Activated CD8-positive, alpha-beta memory T cell treated with anti-CD3 and anti-CD28 coated beads, Interleukin-2, amount 10 ng/mL, durations not matched to agents 7 days and 5 days (primary cell): ENCODE results near the gene HSD17B10. TPM values are rescaled to one million over a fixed set of nuclear protein-coding genes. Genes with fewer than 3 reads are reported as not detected.
"Not testable (repeated sequence)": the region's sequence is repeated elsewhere in the genome, so short reads cannot be mapped to it uniquely, and the experiment has no call there.

Experiments used
- ATAC-seq: fragments of 150-1000 bp; cut with Tn5 transposase; one replicate; pipeline ENCODE4 v1.10.0; 2021; ENCODE audit warnings: moderate library complexity
- CTCF ChIA-PET: fragments of 350-600 bp; sonication (Branson Sonifier 250); formaldehyde crosslinking; loops from one replicate; lab custom pipeline; 2021; ENCODE audit warnings: antibody characterized with exemption; lab: Charles Lee
- DNase-seq: peaks from one replicate; pipeline ENCODE4 v3.0.0-alpha.2; 2020
- H3K27ac Mint-ChIP-seq: one replicate; pipeline ENCODE4 v1.8.0; 2021; ENCODE audit warnings: mild to moderate bottlenecking, mixed read lengths
- H3K27me3 Mint-ChIP-seq: one replicate; pipeline ENCODE4 v1.8.0; 2021; ENCODE audit warnings: mixed read lengths
- H3K36me3 Mint-ChIP-seq: one replicate; pipeline ENCODE4 v1.8.0; 2021; ENCODE audit warnings: mild to moderate bottlenecking, mixed read lengths
- H3K4me1 Mint-ChIP-seq: one replicate; pipeline ENCODE4 v1.8.0; 2021; ENCODE audit warnings: mixed read lengths
- H3K4me3 Mint-ChIP-seq: one replicate; pipeline ENCODE4 v1.8.0; 2021; ENCODE audit warnings: mild to moderate bottlenecking, moderate library complexity, mixed read lengths
- H3K9me3 Mint-ChIP-seq: one replicate; pipeline ENCODE4 v1.8.0; 2022; ENCODE audit warnings: low read depth, mixed read lengths
- total RNA-seq, 2 experiments: library from RNA; stranded (reverse); gene quantifications; one replicate each; pipeline ENCODE4 v1.2.3, GENCODE V29; 2021

The HSD17B10 gene
- total RNA-seq, 2 experiments from 2014 or later, result 111 to 147 TPM

GRCh38 chrX:53422861-53423306, 11.3 kb downstream of the HSD17B10 start, which contains the start of gene RIBC1:
RIBC1 (plus strand) TSS chrX:53422873; CDS start chrX:53426277, 3,404 bp downstream.
- Mint-ChIP-seq H3K9me3 (no peaks in the 10 kb centered on the region), H3K4me3 (peak within 1 kb of the TSS; percentile 92), H3K4me1 (peaks cover 24% of the 10 kb centered on the region), H3K27me3 (no peaks in the 10 kb centered on the region), H3K27ac (peak within 1 kb of the TSS; percentile 93), H3K36me3 (peaks cover 16% of the 10 kb centered on the region)
- DNase-seq (no peak), ATAC-seq (no peak)
- CTCF ChIA-PET, result interaction anchor here (0.9 to 2.6 kb wide), 7 partner anchors 8 to 110 kb away, joined by 3 to 13 read pairs (median 6); partner anchors contain the start of gene HSD17B10

- H3K27ac Mint-ChIP-seq, result peak within 1 kb of the TSS; percentile 93
- no peaks in the 10 kb centered on the region for H3K9me3 Mint-ChIP-seq
- ATAC-seq (peak; percentile 89), DNase-seq (peak; percentile 97)
- CTCF ChIA-PET, result interaction anchor here (0.9 to 2.6 kb wide), 8 partner anchors 9 to 109 kb away, joined by 3 to 13 read pairs (median 5); partner anchors contain the start of gene HSD17B10
- H3K4me1 Mint-ChIP-seq, result peaks cover 28% of the 10 kb centered on the region
- no peaks in the 10 kb centered on the region for H3K27me3 Mint-ChIP-seq
- peaks cover 20% of the 10 kb centered on the region for H3K36me3 Mint-ChIP-seq
- peak within 1 kb of the TSS; percentile 92 for H3K4me3 Mint-ChIP-seq
Observed at GRCh38 chrX:53422086-53422860, 11.9 kb downstream of the HSD17B10 start, which contains the start of gene SMC1A. SMC1A (minus strand) TSS chrX:53422654; CDS start chrX:53422600, 54 bp downstream.

GRCh38 chrX:53421772-53422085, 12.4 kb downstream of the HSD17B10 start:
- CTCF ChIA-PET, result interaction anchor here (1.3 to 2.6 kb wide), 3 partner anchors 14 to 109 kb away, joined by 3 to 10 read pairs (median 7); no protein-coding TSS in a partner anchor
- peak overlapping the region; percentile 92 for H3K4me3 Mint-ChIP-seq
- peaks cover 20% of the 10 kb centered on the region for H3K36me3 Mint-ChIP-seq
- no peak for DNase-seq
- peak overlapping the region; percentile 93 for H3K27ac Mint-ChIP-seq
- H3K4me1 Mint-ChIP-seq, result peaks cover 28% of the 10 kb centered on the region
- ATAC-seq, result peak; percentile 18
- no peaks in the 10 kb centered on the region for H3K9me3 Mint-ChIP-seq
- H3K27me3 Mint-ChIP-seq, result no peaks in the 10 kb centered on the region

- no peaks in the 10 kb centered on the region for H3K27me3 Mint-ChIP-seq
- peak overlapping the region; percentile 93 for H3K27ac Mint-ChIP-seq
- H3K4me3 Mint-ChIP-seq, result peak overlapping the region; percentile 92
- no peaks in the 10 kb centered on the region for H3K9me3 Mint-ChIP-seq
- DNase-seq (no peak), ATAC-seq (no peak)
- peaks cover 28% of the 10 kb centered on the region for H3K4me1 Mint-ChIP-seq
- CTCF ChIA-PET, result interaction anchor here (0.9 to 2.6 kb wide), 3 partner anchors 14 to 25 kb away, joined by 3 to 7 read pairs (median 3); no protein-coding TSS in a partner anchor
- H3K36me3 Mint-ChIP-seq, result peaks cover 20% of the 10 kb centered on the region
Observed at GRCh38 chrX:53421125-53421524, 13.0 kb downstream of the HSD17B10 start.

GRCh38 chrX:53420351-53420750, 13.8 kb downstream of the HSD17B10 start:
- DNase-seq, H3K27me3 Mint-ChIP-seq, H3K9me3 Mint-ChIP-seq, ATAC-seq: not testable (repeated sequence)
- H3K4me1 Mint-ChIP-seq, result peaks cover 28% of the 10 kb centered on the region
- CTCF ChIA-PET, result interaction anchor here (0.9 kb wide), 1 partner anchor 26 kb away, joined by 3 read pairs; no protein-coding TSS in a partner anchor
- peaks cover 20% of the 10 kb centered on the region for H3K36me3 Mint-ChIP-seq
- H3K4me3 Mint-ChIP-seq, result peak overlapping the region; percentile 92
- peak overlapping the region; percentile 93 for H3K27ac Mint-ChIP-seq

- DNase-seq, result no peak
- H3K4me1 Mint-ChIP-seq, result peaks cover 1% of the 10 kb centered on the region
- H3K27ac Mint-ChIP-seq, result no peak overlapping the region
- no peaks in the 10 kb centered on the region for H3K9me3 Mint-ChIP-seq
- CTCF ChIA-PET, result interaction anchor here (0.8 to 1.1 kb wide), 3 partner anchors 12 to 95 kb away, joined by 3 read pairs; no protein-coding TSS in a partner anchor
- H3K4me3 Mint-ChIP-seq, result no peak overlapping the region
- peaks cover 31% of the 10 kb centered on the region for H3K36me3 Mint-ChIP-seq
- ATAC-seq, result no peak
- no peaks in the 10 kb centered on the region for H3K27me3 Mint-ChIP-seq
Observed at GRCh38 chrX:53412446-53412845, 21.7 kb downstream of the HSD17B10 start.

- no peaks in the 10 kb centered on the region for H3K9me3 Mint-ChIP-seq
- ATAC-seq, result no peak
- DNase-seq, result no peak
- H3K27me3 Mint-ChIP-seq, result no peaks in the 10 kb centered on the region
- H3K36me3 Mint-ChIP-seq, result peaks cover 36% of the 10 kb centered on the region
- no peak overlapping the region for H3K4me3 Mint-ChIP-seq
- peak overlapping the region; percentile 4 for H3K27ac Mint-ChIP-seq
- no peaks in the 10 kb centered on the region for H3K4me1 Mint-ChIP-seq
- CTCF ChIA-PET, result interaction anchor here (0.7 to 1.4 kb wide), 2 partner anchors 86 to 231 kb away, joined by 3 to 4 read pairs; no protein-coding TSS in a partner anchor
Observed at GRCh38 chrX:53403535-53403934, 30.6 kb downstream of the HSD17B10 start.

GRCh38 chrX:53398216-53398615, 36.0 kb downstream of the HSD17B10 start:
- H3K36me3 Mint-ChIP-seq, result peaks cover 39% of the 10 kb centered on the region
- no peaks in the 10 kb centered on the region for H3K9me3 Mint-ChIP-seq
- no peak overlapping the region for H3K4me3 Mint-ChIP-seq
- no peak for ATAC-seq
- no peaks in the 10 kb centered on the region for H3K4me1 Mint-ChIP-seq
- no peak for DNase-seq
- CTCF ChIA-PET, result no interaction called here
- no peak overlapping the region for H3K27ac Mint-ChIP-seq
- no peaks in the 10 kb centered on the region for H3K27me3 Mint-ChIP-seq

- Mint-ChIP-seq H3K27ac (no peak overlapping the region), H3K4me3 (no peak overlapping the region), H3K36me3 (peaks cover 26% of the 10 kb centered on the region), H3K27me3 (no peaks in the 10 kb centered on the region), H3K9me3 (no peaks in the 10 kb centered on the region), H3K4me1 (no peaks in the 10 kb centered on the region)
- CTCF ChIA-PET, result interaction anchor here (0.8 kb wide), 1 partner anchor 27 kb away, joined by 3 read pairs; the partner anchor contains the start of genes RIBC1 and SMC1A
- DNase-seq, result no peak
- no peak for ATAC-seq
Observed at GRCh38 chrX:53395605-53396298, 38.4 kb downstream of the HSD17B10 start.

- CTCF ChIA-PET, result interaction anchor here (0.7 to 1.3 kb wide), 2 partner anchors 13 to 980 kb away, joined by 3 read pairs; no protein-coding TSS in a partner anchor
Observed at GRCh38 chrX:53383376-53384076, 50.6 kb downstream of the HSD17B10 start.

More at GRCh38 chrX:53383376-53384076, 50.6 kb downstream of the HSD17B10 start:
- no peaks in the 10 kb centered on the region for H3K27me3 Mint-ChIP-seq
- H3K4me3 Mint-ChIP-seq, result no peak overlapping the region
- H3K4me1 Mint-ChIP-seq, result peaks cover 2% of the 10 kb centered on the region
- H3K9me3 Mint-ChIP-seq, result no peaks in the 10 kb centered on the region
- no peak for ATAC-seq
- DNase-seq, result no peak
- H3K27ac Mint-ChIP-seq, result no peak overlapping the region
- H3K36me3 Mint-ChIP-seq, result peaks cover 22% of the 10 kb centered on the region
